Right kidney (tissue), 9 donors: Measurements from ENCODE around the gene COL2A1.

Experiments used
- DNase-seq: peaks from one replicate; pipeline ENCODE4 v3.0.0-alpha.2; 2016
- long read RNA-seq, 8 donors: transcript quantifications; one replicate each; lab custom pipeline, GENCODE V29; 2026

The COL2A1 gene
- long read RNA-seq, donor 1, full-length matches to known transcripts, result 6 of 6 reads
- long read RNA-seq, donor 1, partial matches to known transcripts, result 0 of 6 reads
- long read RNA-seq, donor 1, other reads (novel, unspliced or antisense), result 0 of 6 reads
- long read RNA-seq, donor 2, partial matches to known transcripts, result 0 of 1 reads
- long read RNA-seq, donor 2, other reads (novel, unspliced or antisense), result 0 of 1 reads
- long read RNA-seq, donor 3, full-length matches to known transcripts, result 2 of 2 reads
- long read RNA-seq, donor 3, partial matches to known transcripts, result 0 of 2 reads
- long read RNA-seq, donor 3, other reads (novel, unspliced or antisense), result 0 of 2 reads
- long read RNA-seq, donor 4, full-length matches to known transcripts, result 5 of 5 reads
- long read RNA-seq, donor 4, partial matches to known transcripts, result 0 of 5 reads
- long read RNA-seq, donor 4, other reads (novel, unspliced or antisense), result 0 of 5 reads
- long read RNA-seq, donor 5, partial matches to known transcripts, result 0 of 1 reads
- long read RNA-seq, donor 5, other reads (novel, unspliced or antisense), result 0 of 1 reads
- long read RNA-seq, donor 6, full-length matches to known transcripts, result 4 of 4 reads
- long read RNA-seq, donor 6, partial matches to known transcripts, result 0 of 4 reads
- long read RNA-seq, donor 6, other reads (novel, unspliced or antisense), result 0 of 4 reads
- long read RNA-seq, donor 7, partial matches to known transcripts, result 13 of 15 reads
- long read RNA-seq, donor 7, other reads (novel, unspliced or antisense), result 0 of 15 reads
- long read RNA-seq, donor 8, full-length matches to known transcripts, result 4 of 4 reads
- long read RNA-seq, donor 8, partial matches to known transcripts, result 0 of 4 reads
- long read RNA-seq, donor 8, other reads (novel, unspliced or antisense), result 0 of 4 reads

GRCh38 chr12:48004053-48004941 lies at the start of gene COL2A1:
COL2A1 (minus strand) TSS chr12:48004476; CDS start chr12:48004321, 155 bp downstream.
- peak; percentile 87 for DNase-seq

- no peak for DNase-seq
Measured at GRCh38 chr12:48053883-48054282, 49.6 kb upstream of the COL2A1 start.

DNA sequence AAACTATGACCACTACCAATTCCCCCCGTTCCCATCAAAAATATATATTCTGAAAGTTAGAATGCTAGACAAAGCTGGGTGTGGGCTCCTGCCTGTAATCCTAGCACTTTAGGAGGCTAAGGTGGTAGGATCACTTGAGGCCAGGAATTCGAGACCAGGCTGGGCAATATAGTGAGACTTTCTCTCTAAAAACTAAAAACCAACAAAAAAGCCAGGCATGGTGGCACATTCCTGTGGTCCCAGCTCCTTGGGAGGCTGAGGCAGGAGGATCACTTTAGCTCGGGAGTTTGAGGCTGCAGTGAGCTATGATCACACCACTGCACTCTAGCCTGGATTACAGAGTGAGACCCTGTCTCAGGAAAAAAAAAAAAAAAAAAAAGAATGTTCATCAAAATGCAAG lies 48.8 kb upstream of the COL2A1 start:
- DNase-seq, result no peak

DNA sequence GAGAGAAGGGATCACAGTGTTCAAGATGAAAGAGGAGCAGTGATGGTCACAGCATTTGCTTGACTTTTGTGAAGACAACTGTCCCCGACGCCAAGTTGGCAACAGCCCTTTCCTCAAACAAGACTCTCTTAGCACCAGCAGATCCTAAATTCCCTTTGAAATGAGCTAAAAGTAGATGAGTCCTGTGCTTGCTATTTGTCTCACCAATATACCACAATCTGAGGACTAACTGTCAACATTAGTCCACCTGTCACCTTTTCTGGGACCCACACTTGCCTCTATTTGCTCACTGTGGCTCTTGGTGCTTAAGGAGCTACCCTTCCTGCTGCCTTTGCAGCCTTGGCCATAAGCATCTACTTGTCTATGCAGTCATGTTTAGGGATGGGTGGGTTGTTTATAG lies 47.4 kb upstream of the COL2A1 start:
- DNase-seq, result no peak

DNA sequence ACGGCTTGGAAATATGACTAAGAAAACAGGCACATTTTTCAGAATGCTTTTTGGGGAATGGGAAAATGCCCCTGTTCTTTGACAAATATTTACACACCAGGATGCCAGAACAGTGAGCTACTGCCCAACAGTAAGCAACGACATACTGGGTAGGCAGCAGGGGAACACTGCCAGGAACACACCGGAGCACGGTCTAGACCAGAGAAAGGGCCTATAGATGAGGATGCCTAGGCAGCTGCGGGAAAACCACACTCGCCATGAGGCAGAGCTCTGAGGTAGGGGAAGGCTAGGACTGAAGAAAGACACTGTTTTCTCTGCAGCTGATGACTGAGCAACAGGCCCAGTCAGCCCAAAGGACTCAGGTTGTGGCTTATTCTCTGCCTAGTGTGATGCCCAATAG lies 45.9 kb upstream of the COL2A1 start:
- no peak for DNase-seq

GRCh38 chr12:48045965-48046518 lies 41.8 kb upstream of the COL2A1 start:
- no peak for DNase-seq

GRCh38 chr12:48045061-48045846 lies 41.0 kb upstream of the COL2A1 start:
- DNase-seq, result no peak

- no peak for DNase-seq
Measured at GRCh38 chr12:48044396-48044795, 40.1 kb upstream of the COL2A1 start.

DNA sequence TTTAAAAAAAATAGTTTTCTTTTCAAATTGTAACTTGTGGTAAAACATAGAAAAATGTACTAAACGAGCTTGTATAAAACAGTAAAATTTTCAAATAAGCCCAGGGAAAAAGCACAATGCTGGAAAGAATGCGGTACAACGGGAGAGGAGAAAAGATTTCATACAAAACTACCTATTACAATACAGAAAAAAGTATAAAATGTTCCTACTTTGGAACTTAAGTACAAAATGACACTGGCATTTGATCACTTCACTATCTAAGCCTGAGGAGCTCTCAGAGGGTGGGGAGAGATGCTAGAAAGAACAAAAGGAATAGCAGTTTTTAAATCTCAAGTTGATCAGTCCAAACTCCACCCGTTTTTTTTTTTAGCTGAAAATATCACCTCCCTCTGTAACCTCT lies 39.5 kb upstream of the COL2A1 start:
- no peak for DNase-seq

- no peak for DNase-seq
Measured at GRCh38 chr12:48041591-48042423, 37.5 kb upstream of the COL2A1 start.

GRCh38 chr12:48040354-48040753 lies 36.1 kb upstream of the COL2A1 start:
- DNase-seq, result no peak

DNA sequence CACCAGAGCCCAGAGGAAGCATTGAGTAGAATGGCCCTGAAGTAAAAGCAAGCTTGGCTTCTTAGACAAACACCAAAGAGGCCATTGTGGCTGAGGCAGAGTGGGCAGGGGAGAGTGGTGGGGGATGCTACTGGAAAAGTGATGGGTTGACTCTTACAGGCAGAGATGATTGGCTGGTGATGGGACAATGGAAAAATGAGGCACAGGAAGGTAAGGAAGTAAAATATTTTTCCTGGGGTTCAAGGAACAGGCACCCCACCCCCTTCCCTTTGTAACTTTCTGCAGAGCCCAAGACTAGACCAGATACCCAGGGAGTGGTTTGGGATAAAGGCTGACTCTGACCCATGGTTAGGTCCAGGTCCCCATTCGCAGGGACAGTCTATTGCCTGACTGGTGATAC lies 34.9 kb upstream of the COL2A1 start:
- DNase-seq, result no peak

GRCh38 chr12:48038085-48038484 lies 33.8 kb upstream of the COL2A1 start:
- DNase-seq, result no peak

GRCh38 chr12:48037267-48037915 lies 33.1 kb upstream of the COL2A1 start:
- DNase-seq, result peak; percentile 76

DNA sequence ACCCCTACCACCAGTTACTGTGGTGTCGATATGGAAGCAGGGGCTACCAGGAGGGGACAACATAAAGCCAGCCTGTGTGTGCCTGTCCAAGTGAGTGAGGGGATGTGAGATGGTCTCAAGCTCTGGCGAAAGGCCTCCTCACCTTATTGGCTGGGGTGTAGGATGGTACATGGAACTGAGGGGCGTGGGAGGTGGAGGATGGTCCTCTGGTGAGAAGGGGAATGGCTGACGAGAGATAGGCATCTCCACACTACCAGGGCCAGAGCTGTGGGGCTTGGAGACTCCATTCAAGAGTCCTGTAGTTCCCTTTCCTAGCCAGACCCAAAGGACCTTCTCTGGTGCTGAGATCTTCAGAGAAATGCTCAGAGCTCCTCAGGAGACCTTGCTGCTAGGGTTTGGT lies 32.5 kb upstream of the COL2A1 start:
- DNase-seq, result no peak

DNA sequence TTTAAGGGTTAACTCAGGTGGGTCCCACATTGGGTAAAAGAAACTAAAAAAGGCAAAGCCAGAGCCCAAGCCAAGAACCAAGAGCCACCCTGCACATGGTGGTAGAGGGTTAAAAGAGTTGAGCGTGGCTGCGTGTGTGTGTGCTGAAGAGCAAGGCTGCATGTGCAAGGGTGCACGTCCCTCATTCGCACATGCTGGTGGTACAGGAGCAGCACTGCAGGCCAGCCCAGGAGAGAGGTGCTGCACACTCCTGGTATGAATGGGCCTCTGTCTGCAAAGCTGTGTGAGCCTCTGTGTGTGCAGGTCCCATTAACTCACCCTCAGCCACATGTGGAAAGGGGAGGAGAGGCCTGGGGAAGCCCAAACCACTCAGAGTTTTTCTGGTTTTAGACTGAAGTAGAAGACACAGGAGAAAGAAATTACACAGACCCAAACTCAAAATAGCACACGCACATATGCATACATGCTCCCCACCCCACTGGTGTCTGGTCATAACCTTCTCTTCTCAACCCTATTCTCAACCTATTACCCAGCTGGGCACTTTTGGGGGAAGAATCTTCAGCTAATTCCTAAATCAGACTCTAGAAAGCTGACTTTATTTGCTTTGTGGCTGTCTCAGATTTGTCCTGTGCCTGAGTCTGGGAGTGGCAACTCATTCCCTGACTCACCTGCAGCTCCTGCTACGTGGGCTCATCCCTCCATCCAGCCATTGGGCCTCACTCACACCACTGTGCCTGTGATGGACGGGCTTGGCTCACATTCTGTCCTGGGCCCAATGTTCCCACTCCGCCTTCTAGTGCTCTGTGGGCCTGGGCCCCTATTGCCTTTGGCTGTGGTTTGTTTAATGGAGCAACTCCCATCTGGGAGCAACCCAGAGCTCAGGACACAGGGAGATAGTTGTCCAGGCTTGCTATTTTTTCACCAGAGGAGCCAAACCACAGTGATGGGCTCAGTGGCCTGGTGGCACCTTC lies 30.8 kb upstream of the COL2A1 start:
- no peak for DNase-seq

GRCh38 chr12:48033451-48033850 lies 29.2 kb upstream of the COL2A1 start:
- DNase-seq, result no peak

DNA sequence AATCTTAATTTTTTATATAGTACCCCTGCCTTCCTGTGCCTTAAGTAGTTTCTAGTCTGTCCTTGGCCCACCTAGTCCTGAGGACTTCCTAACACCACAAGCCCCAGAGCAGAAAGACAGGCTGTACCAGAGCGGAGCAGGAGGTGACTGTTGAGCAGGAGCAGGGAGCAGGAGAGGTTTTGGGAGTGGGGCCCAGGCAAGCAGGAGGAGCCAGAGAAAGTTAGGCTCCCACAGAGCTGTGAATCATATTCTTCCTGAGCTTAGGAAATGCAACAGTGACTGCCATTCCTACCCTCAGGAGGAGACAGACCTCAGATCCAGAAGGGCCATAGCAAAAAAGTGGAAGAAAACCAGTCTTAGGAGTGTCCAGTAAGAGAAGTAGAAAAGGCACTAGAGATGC lies 28.3 kb upstream of the COL2A1 start:
- no peak for DNase-seq
